HEK293 (cell line): ENCODE results near the gene OPN1MW.
A peak's percentile ranks its signal among the peaks of the same experiment; 100 is the strongest.

ENCODE experiments used
- CTCF ChIA-PET: fragments of 350-600 bp; formaldehyde crosslinking; extraction: SDS; loops from one replicate; lab custom pipeline; 2021; ENCODE audit warnings: antibody characterized with exemption; lab: Yijun Ruan, JAX
- POLR2A ChIA-PET: fragments of 300-600 bp; formaldehyde crosslinking; extraction: SDS; loops from one replicate; lab custom pipeline; 2020; ENCODE audit warnings: antibody characterized with exemption, inconsistent platforms; lab: Yijun Ruan, JAX
- H3K27ac ChIP-seq: fragments of 200-500 bp; sonication (Bioruptor generic); 2 replicates; pipeline ENCODE4 v1.5.1; 2014; ENCODE audit warnings: low read depth, low read length, control low read depth, inconsistent platforms; ENCODE audit errors: extremely low read depth
- H3K36me3 ChIP-seq, 2 experiments: fragments of 200-500 bp in 1 of 2; sonication (Bioruptor generic) in 1 of 2; 1 replicate in 1 of 2; 2 replicates in 1 of 2; pipeline ENCODE4 v1.5.1; 2014 to 2017; ENCODE audit warnings: inconsistent platforms in 2 of 2, low read length in 2 of 2; ENCODE audit not compliant: control insufficient read depth in 2 of 2, insufficient read depth in 1 of 2
- H3K4me1 ChIP-seq: fragments of 200-500 bp; sonication (Bioruptor generic); 2 replicates; pipeline ENCODE4 v1.5.1; 2014; ENCODE audit warnings: mild to moderate bottlenecking, low read length, inconsistent platforms; ENCODE audit not compliant: control insufficient read depth, insufficient read depth
- H3K4me3 ChIP-seq: 2 replicates; pipeline ENCODE4 v1.5.1; 2011; ENCODE audit warnings: low read depth, mild to moderate bottlenecking, control low read depth, low read length, moderate library complexity
- H3K9me3 ChIP-seq: fragments of 200-500 bp; sonication (Bioruptor generic); 2 replicates; pipeline ENCODE4 v1.5.1; 2014; ENCODE audit warnings: low read depth, low read length, inconsistent platforms; ENCODE audit not compliant: control insufficient read depth, insufficient read depth
- GFI1B ChIP-seq: fragments of 450-650 bp; formaldehyde crosslinking; IDR thresholded peaks from 2 replicates; pipeline ENCODE4 v1.5.1; 2016; ENCODE audit warnings: missing biosample characterization, missing genetic modification characterization
- GLIS2 ChIP-seq: fragments of 450-650 bp; formaldehyde crosslinking; IDR thresholded peaks from 2 replicates; pipeline ENCODE4 v1.5.1; 2016; ENCODE audit warnings: missing biosample characterization, missing genetic modification characterization
- MYNN ChIP-seq: fragments of 450-650 bp; formaldehyde crosslinking; IDR thresholded peaks from 2 replicates; pipeline ENCODE4 v1.5.1; 2016; ENCODE audit warnings: missing biosample characterization, missing genetic modification characterization, borderline replicate concordance
- MZF1 ChIP-seq: fragments of 450-650 bp; formaldehyde crosslinking; IDR thresholded peaks from 2 replicates; pipeline ENCODE4 v1.5.1; 2017; ENCODE audit warnings: missing biosample characterization, missing genetic modification characterization, borderline replicate concordance
- SCRT2 ChIP-seq: fragments of 450-650 bp; formaldehyde crosslinking; IDR thresholded peaks from 2 replicates; pipeline ENCODE4 v1.5.1; 2016; ENCODE audit warnings: missing biosample characterization, missing genetic modification characterization
- SP3 ChIP-seq: fragments of 450-650 bp; formaldehyde crosslinking; IDR thresholded peaks from 2 replicates; pipeline ENCODE4 v1.5.1; 2016; ENCODE audit warnings: missing biosample characterization, missing genetic modification characterization
- SP7 ChIP-seq: fragments of 450-650 bp; formaldehyde crosslinking; IDR thresholded peaks from 2 replicates; pipeline ENCODE4 v1.5.1; 2016; ENCODE audit warnings: missing biosample characterization, missing genetic modification characterization
- ZNF544 ChIP-seq: fragments of 450-650 bp; formaldehyde crosslinking; IDR thresholded peaks from 2 replicates; pipeline ENCODE4 v1.5.0; 2017; ENCODE audit warnings: missing biosample characterization, missing genetic modification characterization
- ZNF561 ChIP-seq: fragments of 450-650 bp; IDR thresholded peaks from 2 replicates; pipeline ENCODE4 v1.5.1; 2018; ENCODE audit warnings: missing biosample characterization, missing genetic modification characterization, borderline replicate concordance
- ZNF623 ChIP-seq: fragments of 450-650 bp; formaldehyde crosslinking; IDR thresholded peaks from 2 replicates; pipeline ENCODE4 v1.5.1; 2016; ENCODE audit warnings: missing biosample characterization, missing genetic modification characterization
- ZNF660 ChIP-seq: fragments of 450-650 bp; IDR thresholded peaks from 2 replicates; pipeline ENCODE4 v1.5.1; 2018; ENCODE audit warnings: missing biosample characterization, mild to moderate bottlenecking, missing genetic modification characterization
- ZNF792 ChIP-seq: fragments of 450-650 bp; formaldehyde crosslinking; IDR thresholded peaks from 2 replicates; pipeline ENCODE4 v1.5.1; 2016; ENCODE audit warnings: missing biosample characterization, missing genetic modification characterization
- ZNF843 ChIP-seq: fragments of 450-650 bp; formaldehyde crosslinking; IDR thresholded peaks from 2 replicates; pipeline ENCODE4 v1.5.1; 2016; ENCODE audit warnings: missing biosample characterization, missing genetic modification characterization
- ZSCAN30 ChIP-seq: fragments of 450-650 bp; IDR thresholded peaks from 2 replicates; pipeline ENCODE4 v1.5.1; 2018; ENCODE audit warnings: missing biosample characterization, mild to moderate bottlenecking, missing genetic modification characterization, moderate library complexity
- TF ChIP-seq, protein P1 (sequence below): fragments of 450-650 bp; formaldehyde crosslinking; IDR thresholded peaks from 2 replicates; pipeline ENCODE4 v1.5.1; 2016; ENCODE audit warnings: missing biosample characterization, missing genetic modification characterization
- TF ChIP-seq, protein P2 (sequence below): fragments of 450-650 bp; formaldehyde crosslinking; optimal IDR thresholded peaks from 2 replicates; pipeline ENCODE3; 2016; ENCODE audit warnings: missing biosample characterization, mild to moderate bottlenecking, missing genetic modification characterization
- TF ChIP-seq, protein P3 (sequence below): fragments of 450-650 bp; formaldehyde crosslinking; conservative IDR thresholded peaks from 2 replicates; pipeline ENCODE4 v1.5.1; 2016; ENCODE audit warnings: low read depth, missing biosample characterization, missing genetic modification characterization
- TF ChIP-seq, protein P4 (sequence below): fragments of 450-650 bp; IDR thresholded peaks from 2 replicates; pipeline ENCODE4 v1.5.1; 2018; ENCODE audit warnings: missing biosample characterization, mild to moderate bottlenecking, missing genetic modification characterization

The OPN1MW gene

DNA sequence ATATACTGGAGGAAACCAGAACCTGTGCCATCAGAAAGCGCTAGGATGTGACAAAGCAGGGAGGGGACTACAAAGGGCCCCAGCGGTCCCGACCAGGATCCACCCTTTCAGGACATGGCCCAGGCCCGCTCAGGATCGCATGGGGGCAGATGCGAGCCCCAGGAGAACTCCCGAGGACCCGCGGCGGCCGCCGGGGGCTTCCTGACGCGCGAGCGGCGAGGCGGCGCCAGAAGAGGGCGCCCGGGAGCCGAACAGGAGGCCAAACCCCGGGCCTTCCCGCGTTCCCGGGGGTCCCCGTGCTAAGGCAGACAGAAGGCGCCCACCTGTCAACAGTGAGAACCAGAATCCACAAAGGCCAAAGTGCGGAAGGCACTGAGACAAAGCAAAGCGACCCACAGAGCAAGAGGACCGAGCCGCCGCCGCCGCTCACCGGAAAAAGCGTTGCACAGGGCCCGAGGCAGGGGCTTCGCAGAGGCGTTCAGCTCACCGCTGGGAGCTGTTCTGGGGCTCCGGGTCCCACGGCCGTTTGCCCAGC lies 45.7 kb upstream of the OPN1MW start (continued):
- TF ChIP-seq ZNF660 = 0 out of 2 replicates have a peak, but pooled peaks have one; percentile 51
- TF ChIP-seq MZF1 (tag by site-specific recombination) = no peak
- TF ChIP-seq, protein P1, sequence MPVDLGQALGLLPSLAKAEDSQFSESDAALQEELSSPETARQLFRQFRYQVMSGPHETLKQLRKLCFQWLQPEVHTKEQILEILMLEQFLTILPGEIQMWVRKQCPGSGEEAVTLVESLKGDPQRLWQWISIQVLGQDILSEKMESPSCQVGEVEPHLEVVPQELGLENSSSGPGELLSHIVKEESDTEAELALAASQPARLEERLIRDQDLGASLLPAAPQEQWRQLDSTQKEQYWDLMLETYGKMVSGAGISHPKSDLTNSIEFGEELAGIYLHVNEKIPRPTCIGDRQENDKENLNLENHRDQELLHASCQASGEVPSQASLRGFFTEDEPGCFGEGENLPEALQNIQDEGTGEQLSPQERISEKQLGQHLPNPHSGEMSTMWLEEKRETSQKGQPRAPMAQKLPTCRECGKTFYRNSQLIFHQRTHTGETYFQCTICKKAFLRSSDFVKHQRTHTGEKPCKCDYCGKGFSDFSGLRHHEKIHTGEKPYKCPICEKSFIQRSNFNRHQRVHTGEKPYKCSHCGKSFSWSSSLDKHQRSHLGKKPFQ (tag by site-specific recombination) = no peak
- TF ChIP-seq, protein P2, sequence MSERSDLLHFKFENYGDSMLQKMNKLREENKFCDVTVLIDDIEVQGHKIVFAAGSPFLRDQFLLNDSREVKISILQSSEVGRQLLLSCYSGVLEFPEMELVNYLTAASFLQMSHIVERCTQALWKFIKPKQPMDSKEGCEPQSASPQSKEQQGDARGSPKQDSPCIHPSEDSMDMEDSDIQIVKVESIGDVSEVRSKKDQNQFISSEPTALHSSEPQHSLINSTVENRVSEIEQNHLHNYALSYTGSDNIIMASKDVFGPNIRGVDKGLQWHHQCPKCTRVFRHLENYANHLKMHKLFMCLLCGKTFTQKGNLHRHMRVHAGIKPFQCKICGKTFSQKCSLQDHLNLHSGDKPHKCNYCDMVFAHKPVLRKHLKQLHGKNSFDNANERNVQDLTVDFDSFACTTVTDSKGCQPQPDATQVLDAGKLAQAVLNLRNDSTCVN (tag by site-specific recombination) = peak; percentile 46
- no peak; the same call in 1 of the 2 replicates for TF ChIP-seq ZNF561
- peak; percentile 57; the same call in 1 of the 2 replicates for TF ChIP-seq ZSCAN30 (tag by site-specific recombination)
- no peak for TF ChIP-seq ZNF843 (tag by site-specific recombination)
- TF ChIP-seq SP7 (tag by site-specific recombination) = peak; percentile 30; the same call in 1 of the 2 replicates
- TF ChIP-seq SP3 (tag by site-specific recombination) = no peak
- no peak for TF ChIP-seq GFI1B
- peak; percentile 79 for TF ChIP-seq GLIS2
- no peak for TF ChIP-seq ZNF544 (tag by site-specific recombination)
- no peak for TF ChIP-seq SCRT2 (tag by site-specific recombination)
- TF ChIP-seq, all 188 proteins: peak for 17

DNA sequence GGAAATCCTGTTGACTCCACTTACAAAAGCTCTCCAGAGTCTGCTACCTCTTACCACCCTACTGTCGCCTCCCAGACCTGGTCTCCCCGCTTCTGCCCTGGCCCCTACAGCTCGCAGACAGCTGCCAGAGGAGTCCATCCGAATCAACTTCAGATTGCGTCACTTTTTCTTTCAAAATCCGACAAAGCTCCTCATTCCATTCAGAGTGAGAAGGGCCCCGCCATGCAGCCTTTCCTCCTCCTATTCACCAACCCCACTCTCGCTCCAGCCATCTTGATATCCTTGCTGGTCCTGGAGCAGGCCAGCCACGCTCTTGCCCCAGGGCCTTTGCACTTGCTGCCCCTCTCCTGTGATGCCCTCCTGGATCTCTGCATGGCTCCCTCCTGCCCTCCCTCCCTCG lies 43.5 kb upstream of the OPN1MW start:
- TF ChIP-seq ZNF792 (tag by site-specific recombination) = no peak
- TF ChIP-seq ZNF623 (tag by site-specific recombination) = peak; percentile 92
- TF ChIP-seq MYNN (tag by site-specific recombination) = no peak
- TF ChIP-seq, protein P3, sequence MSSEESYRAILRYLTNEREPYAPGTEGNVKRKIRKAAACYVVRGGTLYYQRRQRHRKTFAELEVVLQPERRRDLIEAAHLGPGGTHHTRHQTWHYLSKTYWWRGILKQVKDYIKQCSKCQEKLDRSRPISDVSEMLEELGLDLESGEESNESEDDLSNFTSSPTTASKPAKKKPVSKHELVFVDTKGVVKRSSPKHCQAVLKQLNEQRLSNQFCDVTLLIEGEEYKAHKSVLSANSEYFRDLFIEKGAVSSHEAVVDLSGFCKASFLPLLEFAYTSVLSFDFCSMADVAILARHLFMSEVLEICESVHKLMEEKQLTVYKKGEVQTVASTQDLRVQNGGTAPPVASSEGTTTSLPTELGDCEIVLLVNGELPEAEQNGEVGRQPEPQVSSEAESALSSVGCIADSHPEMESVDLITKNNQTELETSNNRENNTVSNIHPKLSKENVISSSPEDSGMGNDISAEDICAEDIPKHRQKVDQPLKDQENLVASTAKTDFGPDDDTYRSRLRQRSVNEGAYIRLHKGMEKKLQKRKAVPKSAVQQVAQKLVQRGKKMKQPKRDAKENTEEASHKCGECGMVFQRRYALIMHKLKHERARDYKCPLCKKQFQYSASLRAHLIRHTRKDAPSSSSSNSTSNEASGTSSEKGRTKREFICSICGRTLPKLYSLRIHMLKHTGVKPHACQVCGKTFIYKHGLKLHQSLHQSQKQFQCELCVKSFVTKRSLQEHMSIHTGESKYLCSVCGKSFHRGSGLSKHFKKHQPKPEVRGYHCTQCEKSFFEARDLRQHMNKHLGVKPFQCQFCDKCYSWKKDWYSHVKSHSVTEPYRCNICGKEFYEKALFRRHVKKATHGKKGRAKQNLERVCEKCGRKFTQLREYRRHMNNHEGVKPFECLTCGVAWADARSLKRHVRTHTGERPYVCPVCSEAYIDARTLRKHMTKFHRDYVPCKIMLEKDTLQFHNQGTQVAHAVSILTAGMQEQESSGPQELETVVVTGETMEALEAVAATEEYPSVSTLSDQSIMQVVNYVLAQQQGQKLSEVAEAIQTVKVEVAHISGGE (tag by site-specific recombination) = no peak
- TF ChIP-seq, protein P4, sequence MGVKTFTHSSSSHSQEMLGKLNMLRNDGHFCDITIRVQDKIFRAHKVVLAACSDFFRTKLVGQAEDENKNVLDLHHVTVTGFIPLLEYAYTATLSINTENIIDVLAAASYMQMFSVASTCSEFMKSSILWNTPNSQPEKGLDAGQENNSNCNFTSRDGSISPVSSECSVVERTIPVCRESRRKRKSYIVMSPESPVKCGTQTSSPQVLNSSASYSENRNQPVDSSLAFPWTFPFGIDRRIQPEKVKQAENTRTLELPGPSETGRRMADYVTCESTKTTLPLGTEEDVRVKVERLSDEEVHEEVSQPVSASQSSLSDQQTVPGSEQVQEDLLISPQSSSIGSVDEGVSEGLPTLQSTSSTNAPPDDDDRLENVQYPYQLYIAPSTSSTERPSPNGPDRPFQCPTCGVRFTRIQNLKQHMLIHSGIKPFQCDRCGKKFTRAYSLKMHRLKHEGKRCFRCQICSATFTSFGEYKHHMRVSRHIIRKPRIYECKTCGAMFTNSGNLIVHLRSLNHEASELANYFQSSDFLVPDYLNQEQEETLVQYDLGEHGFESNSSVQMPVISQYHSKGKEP (tag by site-specific recombination) = no peak
- TF ChIP-seq, all 188 proteins: peak for 1
- POLR2A ChIA-PET = no interaction called here
- Histone ChIP-seq H3K4me1 (no peaks in the 10 kb centered on the region), H3K27ac (no peak overlapping the region), H3K4me3 (no peak overlapping the region), H3K36me3 (no peaks in the 10 kb centered on the region), H3K9me3 (no peaks in the 10 kb centered on the region)
- CTCF ChIA-PET = interaction anchor here (1.8 kb wide), 1 partner anchor 169 kb away, joined by 10 read pairs; no protein-coding TSS in a partner anchor
